Neutrophil (primary cell): Measurements from ENCODE around the gene PPP2R5E.

Source experiments
- H3K27ac ChIP-seq: fragments of 200-600 bp; sonication (generic); 2 replicates; pipeline ENCODE4 v1.5.1; 2016; ENCODE audit warnings: mild to moderate bottlenecking, moderate library complexity
- H3K27me3 ChIP-seq: fragments of 200-600 bp; sonication (generic); 2 replicates; pipeline ENCODE4 v1.6.0; 2016; ENCODE audit warnings: mild to moderate bottlenecking
- H3K36me3 ChIP-seq: fragments of 200-600 bp; sonication (generic); 2 replicates; pipeline ENCODE4 v1.5.1; 2017
- H3K4me1 ChIP-seq, 2 experiments: fragments of 200-600 bp in 1 of 2; sonication (generic) in 1 of 2; 1 replicate in 1 of 2; 2 replicates in 1 of 2; pipeline versions ENCODE4 v1.5.1 to v1.6.1; 2013 to 2016; ENCODE audit warnings: low read depth in 1 of 2, low read length in 1 of 2, mild to moderate bottlenecking in 1 of 2, moderate library complexity in 1 of 2; ENCODE audit not compliant: control insufficient read depth in 1 of 2, insufficient read depth in 1 of 2
- H3K4me3 ChIP-seq, 2 experiments: fragments of 200-600 bp in 1 of 2; sonication (generic) in 1 of 2; 1 replicate in 1 of 2; 2 replicates in 1 of 2; pipeline ENCODE4 v1.5.1; 2013 to 2016; ENCODE audit warnings: low read depth in 1 of 2, low read length in 1 of 2, mild to moderate bottlenecking in 1 of 2, moderate library complexity in 1 of 2
- H3K9me3 ChIP-seq: fragments of 200-600 bp; sonication (generic); 2 replicates; pipeline ENCODE4 v1.5.1; 2016
- CTCF ChIP-seq: fragments of 200-600 bp; sonication (generic); IDR thresholded peaks from 2 replicates; pipeline ENCODE4 v1.5.1; 2016; ENCODE audit warnings: antibody characterized with exemption

Gene PPP2R5E

GRCh38 chr14:63432228-63432627 lies 110.9 kb downstream of the PPP2R5E start:
- Histone ChIP-seq H3K4me1 (no peaks in the 10 kb centered on the region), H3K36me3 (no peaks in the 10 kb centered on the region), H3K4me3 (no peak overlapping the region), H3K9me3 (no peaks in the 10 kb centered on the region), H3K27me3 (no peaks in the 10 kb centered on the region), H3K27ac (no peak overlapping the region)
- TF ChIP-seq CTCF, result no peak

- no peak for TF ChIP-seq CTCF
- no peak overlapping the region for H3K4me3 ChIP-seq
- H3K9me3 ChIP-seq, result no peaks in the 10 kb centered on the region
- H3K27me3 ChIP-seq, result no peaks in the 10 kb centered on the region
- no peak overlapping the region for H3K27ac ChIP-seq
- no peaks in the 10 kb centered on the region for H3K4me1 ChIP-seq
- no peaks in the 10 kb centered on the region for H3K36me3 ChIP-seq
These were observed 111.7 kb downstream of the PPP2R5E start for GRCh38 chr14:63431466-63431865.

DNA sequence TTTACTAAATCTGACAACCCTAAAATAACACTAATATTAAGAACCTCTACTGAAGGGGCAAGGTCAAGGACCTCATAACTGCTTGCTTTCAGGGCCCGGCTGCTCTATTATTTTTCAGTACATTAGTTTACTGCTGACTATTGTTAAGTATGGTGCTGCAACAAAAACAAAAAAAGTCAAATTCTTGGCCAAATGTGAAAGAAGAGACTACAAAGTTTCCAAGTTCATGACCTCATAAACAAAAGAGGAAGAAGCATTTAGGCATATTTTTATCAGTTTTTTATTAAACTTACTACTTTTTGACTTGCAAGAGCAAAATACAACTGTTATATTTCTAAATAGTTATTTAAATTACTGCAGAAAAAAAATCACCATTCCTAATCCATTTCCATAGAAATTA lies 114.7 kb downstream of the PPP2R5E start:
- Histone ChIP-seq H3K4me1 (no peaks in the 10 kb centered on the region), H3K27me3 (no peaks in the 10 kb centered on the region), H3K27ac (no peak overlapping the region), H3K36me3 (no peaks in the 10 kb centered on the region), H3K4me3 (no peak overlapping the region), H3K9me3 (no peaks in the 10 kb centered on the region)
- TF ChIP-seq CTCF, result no peak

DNA sequence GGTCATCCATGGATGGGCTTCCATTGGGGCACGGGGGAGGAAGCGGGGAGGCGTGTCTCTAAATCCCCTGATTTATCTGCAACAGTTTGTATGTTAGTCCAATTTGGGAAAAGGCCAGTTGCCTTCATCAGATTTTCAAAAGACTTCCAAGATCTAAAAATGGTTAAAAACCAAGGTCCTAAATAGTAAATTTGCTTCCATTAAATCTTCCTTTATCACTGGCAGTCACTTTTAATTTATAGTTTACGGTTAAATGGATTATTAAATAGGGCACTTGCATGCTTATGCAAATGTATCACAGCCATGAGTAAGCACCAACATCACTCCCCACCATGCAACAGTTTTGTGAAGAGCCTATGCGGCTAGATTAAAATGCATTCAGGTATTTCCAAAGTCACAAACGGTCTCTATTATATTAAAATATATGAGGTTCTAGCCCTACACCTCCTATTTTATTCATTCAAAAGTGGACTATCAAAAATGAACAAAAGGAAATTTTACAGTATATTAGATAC lies 116.3 kb downstream of the PPP2R5E start:
- H3K4me1 ChIP-seq, result no peaks in the 10 kb centered on the region
- no peaks in the 10 kb centered on the region for H3K27me3 ChIP-seq
- no peak for TF ChIP-seq CTCF
- H3K27ac ChIP-seq, result no peak overlapping the region
- H3K4me3 ChIP-seq, result no peak overlapping the region
- no peaks in the 10 kb centered on the region for H3K36me3 ChIP-seq
- H3K9me3 ChIP-seq, result no peaks in the 10 kb centered on the region

- Histone ChIP-seq H3K4me3 (no peak overlapping the region), H3K27ac (no peak overlapping the region), H3K9me3 (no peaks in the 10 kb centered on the region), H3K27me3 (no peaks in the 10 kb centered on the region), H3K4me1 (no peaks in the 10 kb centered on the region), H3K36me3 (peaks cover 22% of the 10 kb centered on the region)
- TF ChIP-seq CTCF, result no peak
These were observed 119.3 kb downstream of the PPP2R5E start for GRCh38 chr14:63423889-63424288.

DNA sequence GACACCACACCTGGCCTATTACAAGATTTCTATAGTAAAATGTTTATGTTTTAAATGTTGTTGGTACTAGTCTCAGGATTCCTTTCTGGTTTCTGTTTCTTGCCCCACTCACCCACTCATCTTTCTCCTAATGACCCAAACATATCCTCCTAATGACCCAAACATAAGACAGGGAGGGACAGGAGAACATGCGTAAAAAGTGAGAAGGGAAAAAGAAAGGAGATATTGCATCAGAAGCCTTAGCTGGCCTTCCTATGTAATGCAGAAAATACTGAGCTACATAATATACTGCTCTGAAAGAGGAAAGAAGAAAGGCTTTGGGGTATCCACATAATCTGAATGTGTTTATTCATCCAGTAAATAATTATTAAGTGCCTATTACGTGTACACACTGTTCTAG lies 119.8 kb downstream of the PPP2R5E start:
- Histone ChIP-seq H3K9me3 (no peaks in the 10 kb centered on the region), H3K36me3 (peaks cover 22% of the 10 kb centered on the region), H3K27me3 (no peaks in the 10 kb centered on the region), H3K4me3 (no peak overlapping the region), H3K27ac (no peak overlapping the region), H3K4me1 (no peaks in the 10 kb centered on the region)
- TF ChIP-seq CTCF, result no peak
